Endodermal cell (in vitro differentiated cells): ENCODE measurements around the gene TTC28. TPM values are rescaled to one million over a fixed set of nuclear protein-coding genes. Genes with fewer than 3 reads are reported as not detected.

Experiments
- DNase-seq: peaks from one replicate; pipeline ENCODE4 v3.0.0-alpha.2; 2017
- H3K27ac ChIP-seq: 2 replicates; pipeline ENCODE4 v1.5.1; 2013; ENCODE audit warnings: mild to moderate bottlenecking, low read depth, low read length, moderate library complexity
- H3K27me3 ChIP-seq: 2 replicates; pipeline ENCODE4 v1.6.1; 2013; ENCODE audit warnings: mild to moderate bottlenecking, low read length, moderate library complexity; ENCODE audit not compliant: insufficient read depth, control insufficient read depth, poor library complexity, severe bottlenecking
- H3K36me3 ChIP-seq: 2 replicates; pipeline ENCODE4 v1.7.0; 2013; ENCODE audit warnings: mild to moderate bottlenecking, low read length, moderate library complexity; ENCODE audit not compliant: control insufficient read depth, insufficient read depth
- H3K4me1 ChIP-seq: one replicate; pipeline ENCODE4 v1.7.0; 2013; ENCODE audit warnings: low read length; ENCODE audit not compliant: control insufficient read depth, insufficient read depth
- H3K4me3 ChIP-seq: 2 replicates; pipeline ENCODE4 v1.5.1; 2013; ENCODE audit warnings: mild to moderate bottlenecking, low read length, moderate library complexity
- H3K9ac ChIP-seq: 2 replicates; pipeline ENCODE4 v1.6.1; 2013; ENCODE audit warnings: mild to moderate bottlenecking, low read length, moderate library complexity; ENCODE audit not compliant: poor library complexity, severe bottlenecking; ENCODE audit errors: extremely low read depth
- H3K9me3 ChIP-seq: 2 replicates; pipeline ENCODE4 v1.6.1; 2013; ENCODE audit warnings: mild to moderate bottlenecking, low read length, moderate library complexity; ENCODE audit not compliant: control insufficient read depth
- H3K27ac Mint-ChIP-seq: 2 replicates; pipeline ENCODE4 v1.8.0; 2020; ENCODE audit warnings: mixed read lengths
- H3K27me3 Mint-ChIP-seq: 2 replicates; pipeline ENCODE4 v1.8.0; 2021; ENCODE audit warnings: mild to moderate bottlenecking, mixed read lengths; ENCODE audit not compliant: insufficient read depth
- H3K36me3 Mint-ChIP-seq: 2 replicates; pipeline ENCODE4 v1.8.0; 2020; ENCODE audit warnings: low read depth, mixed read lengths
- H3K4me1 Mint-ChIP-seq: 2 replicates; pipeline ENCODE4 v1.8.0; 2020; ENCODE audit warnings: mixed read lengths
- H3K4me3 Mint-ChIP-seq: 2 replicates; pipeline ENCODE4 v1.8.0; 2020; ENCODE audit warnings: mild to moderate bottlenecking, moderate library complexity, mixed read lengths
- H3K9me3 Mint-ChIP-seq: 2 replicates; pipeline ENCODE4 v1.8.0; 2020; ENCODE audit warnings: mild to moderate bottlenecking, mixed read lengths
- WGBS, 2 experiments: methylation state at CpG; one replicate each; pipeline versions ENCODE4 v1.1.5 to v1.1.7; 2013; ENCODE audit warnings: missing lambda C conversion rate in 2 of 2, mixed read lengths in 1 of 2; ENCODE audit not compliant: insufficient coverage in 1 of 2, insufficient read length in 1 of 2; 5-methylcytosine and 5-hydroxymethylcytosine counted together
- total RNA-seq, 2 donors: library from RNA; stranded (reverse); fragmentation: NEBNext Ultra II Directional in 1 of 2; extraction: Animal tissue kit (Norgen Biotek cat#: 25700) in 1 of 2; gene quantifications; 2 replicates in 1 of 2; 3 replicates in 1 of 2; pipeline ENCODE4 v1.2.1, GENCODE V29; 2021
- TF ChIP-seq, protein P1 (sequence below): fragments of 200-600 bp; sonication (generic); conservative IDR thresholded peaks from 2 replicates; pipeline ENCODE4 v1.5.0; 2021; ENCODE audit warnings: antibody characterized with exemption, mild to moderate bottlenecking

TTC28 gene
- total RNA-seq, 2 donors from 2014 or later: 28.6 to 34.0 TPM

DNA sequence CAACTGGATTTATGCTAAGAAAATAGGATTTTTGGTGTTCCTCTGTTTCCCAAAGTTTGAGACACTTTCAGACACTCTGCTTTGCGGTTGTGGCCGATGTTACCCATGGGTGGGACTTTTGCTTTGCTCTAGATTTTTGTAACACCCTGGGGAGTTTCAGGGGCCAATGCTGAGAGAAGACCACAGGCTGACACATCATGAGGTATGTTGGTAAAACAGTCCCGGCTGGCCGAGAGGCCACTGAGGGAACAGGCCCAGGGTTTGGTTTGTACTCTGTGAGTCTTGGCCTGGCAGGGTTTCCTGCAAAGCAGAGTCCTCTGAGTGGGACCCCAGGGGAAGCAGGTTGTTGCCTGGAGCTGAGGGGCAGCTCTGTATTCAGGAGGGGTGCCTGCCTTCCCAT lies 682.1 kb downstream of the TTC28 start:
- Mint-ChIP-seq H3K27me3 (no peaks in the 10 kb centered on the region), H3K4me3 (no peak overlapping the region), H3K4me1 (no peaks in the 10 kb centered on the region), H3K27ac (no peak overlapping the region), H3K9me3 (no peaks in the 10 kb centered on the region), H3K36me3 (peaks cover 11% of the 10 kb centered on the region)
- WGBS, 2 experiments: 94 to 97% methylated on average over 4 of the region's 4 CpGs
- TF ChIP-seq, protein P1, sequence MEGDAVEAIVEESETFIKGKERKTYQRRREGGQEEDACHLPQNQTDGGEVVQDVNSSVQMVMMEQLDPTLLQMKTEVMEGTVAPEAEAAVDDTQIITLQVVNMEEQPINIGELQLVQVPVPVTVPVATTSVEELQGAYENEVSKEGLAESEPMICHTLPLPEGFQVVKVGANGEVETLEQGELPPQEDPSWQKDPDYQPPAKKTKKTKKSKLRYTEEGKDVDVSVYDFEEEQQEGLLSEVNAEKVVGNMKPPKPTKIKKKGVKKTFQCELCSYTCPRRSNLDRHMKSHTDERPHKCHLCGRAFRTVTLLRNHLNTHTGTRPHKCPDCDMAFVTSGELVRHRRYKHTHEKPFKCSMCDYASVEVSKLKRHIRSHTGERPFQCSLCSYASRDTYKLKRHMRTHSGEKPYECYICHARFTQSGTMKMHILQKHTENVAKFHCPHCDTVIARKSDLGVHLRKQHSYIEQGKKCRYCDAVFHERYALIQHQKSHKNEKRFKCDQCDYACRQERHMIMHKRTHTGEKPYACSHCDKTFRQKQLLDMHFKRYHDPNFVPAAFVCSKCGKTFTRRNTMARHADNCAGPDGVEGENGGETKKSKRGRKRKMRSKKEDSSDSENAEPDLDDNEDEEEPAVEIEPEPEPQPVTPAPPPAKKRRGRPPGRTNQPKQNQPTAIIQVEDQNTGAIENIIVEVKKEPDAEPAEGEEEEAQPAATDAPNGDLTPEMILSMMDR: no peak
- no peaks in the 10 kb centered on the region for H3K36me3 ChIP-seq
- no peaks in the 10 kb centered on the region for H3K9me3 ChIP-seq
- H3K27ac ChIP-seq: no peak overlapping the region
- H3K27me3 ChIP-seq: no peaks in the 10 kb centered on the region
- H3K4me3 ChIP-seq: no peak overlapping the region
- no peak overlapping the region for H3K9ac ChIP-seq
- no peak for DNase-seq
- no peaks in the 10 kb centered on the region for H3K4me1 ChIP-seq

DNA sequence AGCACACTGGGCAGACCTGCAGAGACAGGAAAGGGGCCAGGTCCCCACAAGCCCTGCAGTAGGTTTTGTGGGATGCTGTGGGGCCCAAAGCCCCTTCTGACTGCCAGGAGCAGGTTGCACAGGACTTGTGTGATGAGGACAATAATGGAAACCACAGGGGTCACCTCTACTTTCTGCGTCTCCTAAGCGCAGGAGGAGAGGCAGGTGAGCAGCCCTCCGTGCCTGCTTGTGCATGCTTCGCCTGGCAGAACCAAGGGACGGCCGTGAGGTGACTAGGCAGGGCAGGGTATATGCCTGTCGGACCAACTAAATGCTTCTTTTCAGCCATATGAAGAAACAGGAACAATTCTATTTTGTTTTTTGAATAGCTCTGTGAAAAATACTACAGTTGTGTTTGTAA lies 682.7 kb downstream of the TTC28 start:
- Histone ChIP-seq H3K9ac (no peak overlapping the region), H3K27me3 (no peaks in the 10 kb centered on the region), H3K36me3 (no peaks in the 10 kb centered on the region), H3K4me1 (no peaks in the 10 kb centered on the region), H3K9me3 (no peaks in the 10 kb centered on the region), H3K27ac (no peak overlapping the region), H3K4me3 (no peak overlapping the region)
- Mint-ChIP-seq H3K4me3 (no peak overlapping the region), H3K27ac (no peak overlapping the region), H3K4me1 (no peaks in the 10 kb centered on the region), H3K9me3 (no peaks in the 10 kb centered on the region), H3K27me3 (no peaks in the 10 kb centered on the region), H3K36me3 (peaks cover 11% of the 10 kb centered on the region)
- TF ChIP-seq, protein P1: no peak
- DNase-seq: no peak
- WGBS, 2 experiments: 91 to 94% methylated on average over 7 of the region's 7 CpGs

DNA sequence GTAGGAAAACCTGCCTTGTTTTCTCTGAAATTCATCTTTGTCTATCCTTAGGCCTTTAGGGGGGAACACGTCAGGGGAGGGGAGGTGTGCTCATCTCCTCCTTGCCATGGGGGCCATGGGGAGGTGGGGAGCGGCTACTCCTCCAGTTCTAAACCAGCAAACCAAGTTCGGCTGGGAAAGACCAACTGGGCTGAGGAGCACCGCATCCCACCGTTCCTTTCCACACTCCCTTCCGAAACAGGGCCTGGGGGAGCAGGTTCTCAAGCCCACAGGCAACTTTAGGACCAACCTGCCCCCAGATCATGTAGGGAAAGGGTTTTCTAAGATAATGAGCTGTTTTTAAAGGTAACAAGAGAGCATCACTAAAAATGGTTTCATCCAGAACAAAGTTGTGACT lies 683.1 kb downstream of the TTC28 start:
- Mint-ChIP-seq H3K9me3 (no peaks in the 10 kb centered on the region), H3K4me1 (no peaks in the 10 kb centered on the region), H3K4me3 (no peak overlapping the region), H3K27me3 (no peaks in the 10 kb centered on the region), H3K36me3 (peaks cover 11% of the 10 kb centered on the region), H3K27ac (no peak overlapping the region)
- Histone ChIP-seq H3K27me3 (no peaks in the 10 kb centered on the region), H3K27ac (no peak overlapping the region), H3K9me3 (no peaks in the 10 kb centered on the region), H3K36me3 (no peaks in the 10 kb centered on the region), H3K9ac (no peak overlapping the region), H3K4me1 (no peaks in the 10 kb centered on the region), H3K4me3 (no peak overlapping the region)
- TF ChIP-seq, protein P1: no peak
- DNase-seq: no peak
- WGBS, 2 experiments: 83 to 94% methylated on average over 4 to 6 of the region's 6 CpGs
